NCI-H2196 (cell line): ENCODE measurements around the gene KCNIP4.
A peak's percentile ranks its signal among the peaks of the same experiment; 100 is the strongest.

Source experiments
- DNase-seq: peaks from one replicate; lab custom pipeline; 2025; ENCODE audit not compliant: unreplicated experiment; lab: John Stamatoyannopoulos, UW

Gene KCNIP4

DNA sequence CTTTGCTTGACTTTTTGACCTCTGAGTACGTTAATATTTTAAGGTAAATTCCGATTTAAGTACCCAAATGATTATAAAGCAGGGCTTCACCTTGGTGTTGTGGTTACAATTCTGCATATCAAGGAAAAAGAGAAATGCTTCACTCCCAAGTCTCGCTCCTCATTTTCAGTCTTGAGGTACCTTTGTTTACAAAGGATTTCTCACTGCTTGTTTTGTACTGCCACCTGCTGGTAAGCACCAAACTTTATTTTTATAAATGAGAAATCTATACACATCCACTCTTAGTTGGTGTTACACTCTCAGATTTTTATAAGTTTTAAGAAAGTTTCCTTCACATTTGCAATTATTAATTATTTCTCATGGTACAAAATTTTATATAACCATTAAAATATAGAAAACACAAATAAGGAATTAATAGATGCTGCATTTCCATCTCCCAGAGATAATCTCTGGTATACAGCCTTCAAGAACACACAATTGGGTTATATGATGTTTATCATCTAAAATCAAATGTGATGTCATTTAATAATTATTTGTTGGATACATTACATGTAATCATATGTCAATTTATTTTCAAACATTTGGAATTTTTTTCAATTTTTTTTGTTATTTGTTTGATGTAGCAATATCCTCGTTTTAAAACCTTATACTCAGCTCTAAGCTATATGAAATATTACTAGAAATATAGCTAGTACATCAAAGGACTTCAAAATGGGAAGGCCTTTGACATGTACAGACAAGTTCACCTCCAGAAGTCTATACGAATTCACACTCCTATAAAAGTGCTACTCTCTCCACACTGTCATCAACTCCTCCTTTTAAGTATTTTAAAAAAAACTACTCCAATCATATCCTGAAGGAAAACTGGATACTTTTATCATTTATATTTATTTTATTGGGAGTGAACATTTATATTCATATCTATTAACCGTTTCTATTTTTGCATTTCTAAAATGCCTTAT, 179.9 kb downstream of the KCNIP4 start:
- DNase-seq, result peak; percentile 54

DNA sequence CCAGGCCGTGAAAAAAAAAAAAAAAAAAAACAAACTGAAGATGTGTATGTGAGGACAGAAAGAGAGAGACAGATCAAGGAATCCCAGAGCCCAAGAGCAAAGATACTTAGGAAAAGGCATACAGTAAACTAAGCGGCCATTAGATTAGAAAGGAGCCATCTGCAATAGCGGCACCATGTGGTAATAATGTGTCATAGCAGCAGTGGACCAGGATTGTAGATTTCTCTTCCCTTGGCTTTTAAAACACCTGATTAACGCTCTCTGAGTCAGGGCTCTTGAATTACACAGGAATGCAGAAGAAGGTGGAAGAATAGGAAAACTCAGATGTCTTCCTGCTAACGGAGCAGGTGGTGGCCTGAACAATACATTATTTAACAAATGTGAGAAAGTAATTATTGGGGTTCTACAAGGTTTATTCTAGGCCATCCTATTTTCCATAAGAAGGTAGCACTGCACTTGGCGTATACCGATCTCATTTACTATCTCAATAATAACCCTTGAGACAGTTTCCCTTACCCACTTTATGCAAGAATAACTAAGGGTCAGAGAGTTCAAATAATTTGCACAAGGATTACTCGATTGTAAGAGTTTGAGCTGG, 182.7 kb downstream of the KCNIP4 start:
- peak; percentile 37 for DNase-seq

DNA sequence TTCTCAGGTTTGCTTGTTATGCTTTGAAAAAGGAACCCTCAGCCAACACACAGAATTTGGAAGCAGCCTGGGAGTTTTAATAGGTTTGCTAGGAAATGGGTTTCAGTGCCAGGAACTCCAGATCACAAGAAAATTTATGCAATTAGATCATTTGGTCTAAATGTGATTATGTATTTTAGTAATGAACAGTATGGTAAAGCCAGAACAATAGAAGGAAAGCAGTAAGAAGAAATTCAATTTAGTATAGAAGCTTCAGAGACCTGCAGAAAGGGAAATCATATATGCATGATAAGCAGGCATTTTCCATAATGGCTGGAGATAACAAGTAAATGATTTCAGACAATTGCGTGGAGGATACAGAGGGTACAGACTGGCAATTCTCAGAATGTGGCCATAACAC, 184.7 kb downstream of the KCNIP4 start:
- no peak for DNase-seq

DNA sequence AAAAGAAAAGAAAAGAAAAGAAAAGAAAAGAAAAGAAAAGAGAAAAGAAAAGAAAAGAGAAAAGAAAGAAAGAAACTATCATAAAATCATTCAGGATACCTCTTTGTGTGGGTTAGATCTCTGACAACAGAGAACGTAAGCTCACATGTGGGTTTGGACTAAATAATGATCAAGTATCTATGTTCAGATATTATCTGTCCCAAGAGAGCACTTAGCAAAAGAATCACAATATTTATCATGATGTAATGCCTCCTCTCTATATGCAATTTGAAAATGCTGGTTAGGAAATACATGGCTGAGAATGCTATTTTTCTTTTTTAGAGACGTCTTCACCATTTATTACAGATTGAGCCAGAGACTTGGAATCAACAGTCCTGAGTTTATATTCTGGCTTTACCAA, 191.3 kb downstream of the KCNIP4 start:
- DNase-seq, result no peak

DNA sequence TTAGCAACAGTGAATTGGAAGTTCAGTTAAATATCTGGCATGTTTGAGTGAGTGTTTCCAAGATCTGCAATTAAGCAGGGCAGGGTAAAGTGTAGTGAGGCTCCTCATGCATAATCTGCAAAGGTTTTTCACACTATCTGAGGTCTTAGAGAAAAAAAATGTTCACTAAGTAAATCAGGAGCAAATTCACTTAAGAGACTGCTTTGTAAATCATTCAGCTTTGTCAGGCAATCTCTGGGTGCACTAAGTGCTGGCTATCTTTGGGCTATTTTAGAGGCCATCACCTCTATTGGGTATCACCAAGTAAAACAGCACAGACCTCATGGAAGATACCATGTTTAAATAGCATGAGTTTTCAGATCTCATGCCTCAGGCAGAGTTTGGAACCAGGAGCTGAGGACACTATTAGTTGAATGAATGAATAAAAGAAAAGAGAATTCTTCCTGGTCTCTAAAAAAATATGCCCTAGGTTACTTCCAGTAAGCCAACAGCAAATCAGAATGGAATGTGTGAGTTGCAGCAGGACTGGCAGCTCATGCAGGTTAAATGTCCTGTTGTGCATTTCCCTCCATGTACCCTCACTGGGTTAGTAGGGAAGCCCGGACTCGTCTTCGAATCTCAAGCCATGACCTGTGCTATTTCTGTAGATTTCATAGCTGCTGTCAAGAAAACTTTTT, 195.3 kb downstream of the KCNIP4 start:
- DNase-seq, result no peak

DNA sequence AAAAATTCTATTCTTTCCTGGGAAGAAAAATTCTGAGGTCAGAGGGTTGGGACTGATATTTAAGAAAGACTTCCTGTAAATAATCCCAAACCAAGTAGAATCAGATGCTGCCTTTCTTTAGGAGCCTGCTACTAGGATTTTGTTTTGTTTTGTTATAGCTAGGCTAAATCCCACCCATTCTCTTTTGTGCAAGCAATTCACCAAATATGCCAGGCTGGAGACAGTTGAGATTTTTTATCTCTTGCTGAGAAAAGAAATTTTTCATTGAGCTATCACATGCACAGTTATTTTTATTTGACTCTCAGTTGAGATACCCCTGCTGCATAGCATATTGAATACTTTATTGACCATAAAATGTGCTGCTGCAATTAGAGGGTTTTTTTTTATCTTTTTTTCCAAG, 196.0 kb downstream of the KCNIP4 start:
- no peak for DNase-seq

DNA sequence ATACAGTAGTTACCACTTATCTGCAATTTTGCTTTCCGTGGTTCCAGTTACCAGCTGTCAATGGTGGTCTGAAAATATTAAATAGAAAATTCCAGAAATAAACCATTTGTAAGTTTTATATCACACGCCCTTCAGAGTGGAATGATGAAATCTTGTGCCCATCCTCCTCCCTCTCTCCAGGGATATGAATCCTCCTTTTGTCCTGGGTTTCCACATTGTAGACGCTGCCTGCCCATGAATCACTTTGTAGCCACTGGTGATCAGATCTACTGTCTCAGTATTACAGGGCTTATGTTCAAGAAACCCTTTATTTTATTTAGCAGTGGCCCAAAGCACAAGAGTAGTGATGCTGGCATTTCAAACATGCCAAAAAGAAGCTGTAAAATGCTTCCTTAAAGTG, 198.6 kb downstream of the KCNIP4 start:
- no peak for DNase-seq

DNA sequence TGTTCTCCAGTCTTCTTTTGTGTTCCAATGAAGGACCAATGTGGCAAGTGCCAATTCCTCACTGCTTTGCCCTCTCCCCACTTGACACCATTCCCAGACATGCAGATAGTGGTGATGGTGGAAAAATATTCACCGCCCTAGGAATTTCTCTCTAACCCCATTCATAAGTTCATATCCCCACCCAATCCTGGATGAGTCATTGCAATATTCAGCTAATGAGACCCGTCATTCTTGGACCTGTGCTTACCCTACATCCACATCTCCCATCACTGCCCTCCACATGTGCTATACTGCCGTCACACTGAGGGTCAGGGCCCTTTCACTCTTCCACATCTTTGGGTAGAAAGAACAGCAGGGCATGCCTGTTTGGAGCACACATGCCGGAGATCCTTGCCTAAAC, 199.2 kb downstream of the KCNIP4 start:
- no peak for DNase-seq

DNA sequence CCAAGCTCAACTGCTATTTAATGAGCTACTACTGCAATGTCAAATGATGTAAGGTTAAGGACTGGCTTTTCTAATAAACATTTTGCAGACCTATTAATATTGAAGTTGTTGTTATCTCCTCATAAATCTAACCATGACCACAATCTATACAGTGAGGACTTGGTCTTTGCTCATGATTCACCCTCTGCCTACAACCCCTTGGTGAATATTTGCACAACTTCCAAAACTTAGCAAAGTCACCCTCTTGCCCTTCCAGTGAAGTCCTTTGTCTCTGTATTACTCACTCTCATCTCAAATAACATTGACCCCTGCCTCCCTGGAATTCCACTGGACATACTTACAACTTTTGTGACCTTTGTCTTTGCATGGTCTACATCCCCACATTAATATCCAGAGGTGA, 204.5 kb downstream of the KCNIP4 start:
- no peak for DNase-seq

DNA sequence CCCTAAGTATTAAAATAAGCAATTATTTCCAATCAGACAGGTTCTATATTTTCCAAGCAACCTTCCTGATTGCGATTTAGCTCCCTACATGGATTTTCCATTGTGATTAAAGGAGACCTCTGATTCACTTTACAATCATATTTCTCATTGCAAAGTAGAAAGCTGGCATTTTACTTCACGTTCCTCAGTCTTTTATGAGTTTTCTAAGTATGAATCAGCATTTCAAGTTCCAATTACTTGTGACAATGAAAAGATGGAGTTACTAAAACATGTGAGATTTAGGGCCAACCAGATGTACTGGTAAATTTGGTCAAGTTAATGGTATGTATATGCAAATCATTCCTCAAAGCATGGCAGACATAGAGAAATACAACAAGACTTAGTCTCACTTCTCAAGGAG, 206.2 kb downstream of the KCNIP4 start:
- no peak for DNase-seq

DNA sequence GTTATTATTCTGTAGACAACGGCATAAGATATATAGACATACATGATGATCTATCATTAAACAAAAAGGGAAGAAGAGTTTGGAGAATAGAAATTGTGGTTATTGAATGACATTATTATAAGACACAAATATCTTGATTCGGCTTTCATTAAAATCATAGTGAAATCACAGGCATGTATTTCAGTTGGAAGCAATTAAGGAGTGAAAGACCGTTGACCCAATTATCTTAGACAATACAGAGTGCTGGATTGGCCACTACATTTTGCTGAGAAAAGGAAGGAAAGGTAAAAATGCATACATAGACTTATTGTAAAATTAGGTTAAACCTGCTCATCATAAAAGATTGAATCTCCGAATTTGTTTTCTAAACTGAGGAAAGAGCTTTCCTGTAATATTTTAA, 209.8 kb downstream of the KCNIP4 start:
- DNase-seq, result no peak

DNA sequence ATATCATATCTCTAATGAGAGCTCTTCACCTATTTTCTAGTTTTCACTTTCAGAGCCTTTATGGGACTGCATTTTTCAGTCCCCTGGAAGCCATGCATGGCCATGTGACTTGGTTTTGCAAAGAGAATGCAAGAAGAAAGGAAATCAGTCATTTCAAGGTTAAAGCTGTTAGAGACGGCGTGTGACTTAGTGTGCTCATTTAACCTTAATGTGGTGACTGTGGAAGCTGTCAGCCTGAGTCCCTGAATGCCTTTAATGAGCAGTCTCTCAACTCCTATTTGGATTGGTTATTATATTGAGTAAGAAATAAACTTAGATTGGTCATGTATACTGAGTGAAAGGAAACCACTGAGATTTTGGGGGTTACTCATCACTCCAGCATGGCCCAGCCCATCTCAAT, 212.7 kb downstream of the KCNIP4 start:
- no peak for DNase-seq

DNA sequence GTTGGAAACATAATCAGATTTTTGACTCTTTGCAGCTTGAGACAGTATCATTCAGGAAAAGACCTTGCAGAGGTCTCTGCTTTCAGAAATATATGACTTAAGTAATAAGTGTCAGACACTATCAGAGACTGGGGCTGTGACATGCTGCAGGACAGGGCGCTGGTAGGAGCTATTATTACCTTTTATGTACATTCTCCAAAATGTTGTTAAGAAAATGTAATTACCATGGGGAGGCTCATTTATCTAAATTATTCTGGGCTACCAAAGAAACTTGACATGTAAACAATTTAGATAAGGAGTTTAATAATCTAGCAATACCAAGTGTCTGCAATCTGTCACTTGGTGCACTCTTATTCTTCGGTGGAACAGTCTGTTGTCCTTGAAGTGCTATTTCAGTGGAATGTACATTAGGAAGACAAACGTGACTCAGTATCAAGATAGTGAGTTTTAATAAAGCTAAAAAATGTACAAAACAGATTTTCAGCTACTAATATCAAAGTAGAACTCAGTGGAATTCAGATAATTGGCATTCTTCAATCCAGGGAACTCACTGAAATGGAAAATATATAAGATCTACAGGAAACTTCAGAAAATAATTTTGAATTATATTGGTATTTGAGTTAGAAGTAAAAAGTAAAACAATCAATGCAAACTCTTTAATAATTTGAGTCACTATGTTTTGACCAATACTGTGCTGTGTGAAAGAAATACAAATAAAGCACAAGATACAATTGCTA, 214.5 kb downstream of the KCNIP4 start:
- no peak for DNase-seq

DNA sequence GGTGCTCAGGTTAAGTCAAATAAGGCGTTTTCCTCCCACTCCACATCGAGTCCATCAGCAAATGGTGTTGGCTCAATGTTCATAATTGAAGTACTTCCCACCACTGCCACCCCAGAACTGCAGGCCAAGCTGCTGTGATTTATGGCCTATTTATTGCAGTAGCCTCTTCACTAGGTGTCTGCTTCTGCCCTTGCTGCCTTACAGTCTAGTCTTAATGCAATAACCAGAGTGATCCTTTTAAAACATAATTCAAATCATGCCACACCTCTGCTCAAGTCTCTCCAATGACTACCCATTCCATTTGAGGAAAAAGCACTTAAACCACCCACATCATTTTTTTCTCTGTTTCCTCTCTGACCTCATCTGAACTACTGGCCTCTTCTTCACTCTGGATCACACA, 220.3 kb downstream of the KCNIP4 start:
- DNase-seq, result no peak

DNA sequence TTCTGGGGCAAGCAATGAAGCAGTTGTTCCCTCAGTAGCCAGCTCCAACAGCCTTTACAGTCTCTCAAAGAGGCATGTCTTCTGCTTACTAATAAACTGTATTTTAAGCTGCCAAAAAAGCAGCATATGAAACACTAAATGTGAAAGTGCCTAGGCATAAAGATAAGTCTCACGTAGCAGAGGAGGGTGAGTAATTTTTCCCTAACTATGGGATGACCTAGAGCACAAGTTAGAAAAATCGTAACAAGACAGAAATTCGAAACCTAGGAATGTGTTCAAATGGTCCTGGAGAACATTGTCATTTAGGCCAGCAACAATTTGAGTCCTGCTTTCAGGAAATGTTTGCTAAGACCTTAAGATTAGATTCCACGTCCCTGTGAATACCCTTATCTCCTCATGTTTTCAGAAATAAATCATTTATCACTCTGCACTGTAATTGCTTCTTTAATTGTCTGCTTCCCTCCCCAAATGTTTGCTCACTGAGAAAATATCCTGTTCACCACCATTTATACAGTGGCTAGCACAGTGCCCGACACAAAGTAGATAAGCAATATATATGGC, 222.2 kb downstream of the KCNIP4 start:
- no peak for DNase-seq

DNA sequence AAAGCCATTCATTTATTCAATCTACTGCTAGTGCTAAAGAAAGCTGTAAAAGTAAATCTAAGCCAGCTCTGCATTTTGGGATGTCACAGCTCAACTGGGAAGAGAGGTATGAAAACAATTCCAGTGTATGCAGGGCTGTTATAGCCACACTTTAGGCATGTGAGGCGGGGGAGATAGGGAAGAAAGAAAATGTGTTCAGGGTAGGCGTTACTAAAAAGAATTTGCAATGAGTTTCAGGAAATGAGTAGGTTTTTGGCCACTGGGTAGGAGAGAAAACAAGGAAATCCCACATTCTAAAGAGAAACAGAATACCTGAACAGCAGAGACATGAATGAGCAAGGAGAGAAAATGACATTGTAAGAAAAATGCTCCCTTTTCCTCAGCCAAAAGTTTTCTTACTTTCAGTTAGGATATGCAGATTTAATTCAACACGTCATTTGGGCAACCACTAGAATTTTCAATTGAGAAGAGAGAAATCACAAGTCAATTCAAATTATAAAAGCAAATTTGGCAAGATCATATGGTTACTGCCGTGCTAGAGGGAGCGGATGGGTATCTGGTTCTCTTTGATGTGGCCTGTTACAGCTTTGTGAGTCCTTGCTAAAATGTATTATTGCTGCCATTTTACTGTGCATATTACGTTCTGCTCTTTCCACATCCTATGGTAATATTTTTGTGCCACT, 226.3 kb downstream of the KCNIP4 start:
- DNase-seq, result no peak

DNA sequence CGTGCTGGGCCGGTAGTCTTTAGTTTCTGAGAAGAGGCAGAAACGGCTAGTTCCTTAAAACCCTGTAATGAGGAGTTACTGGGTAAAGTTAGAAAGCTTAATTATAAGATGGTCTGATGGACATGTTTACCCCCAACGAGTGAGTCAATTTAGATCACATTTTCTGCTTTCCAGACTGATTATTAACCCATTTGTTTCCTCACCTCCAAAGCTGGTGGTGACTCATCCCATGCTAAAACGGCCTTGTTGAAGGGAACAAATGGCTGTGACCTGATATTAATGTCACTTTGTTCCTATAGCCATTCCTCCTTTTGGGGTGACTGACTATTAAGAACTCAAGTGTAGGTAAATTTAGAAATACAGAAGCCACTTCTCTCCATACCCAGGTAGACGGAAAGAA, 232.0 kb downstream of the KCNIP4 start:
- DNase-seq, result no peak

DNA sequence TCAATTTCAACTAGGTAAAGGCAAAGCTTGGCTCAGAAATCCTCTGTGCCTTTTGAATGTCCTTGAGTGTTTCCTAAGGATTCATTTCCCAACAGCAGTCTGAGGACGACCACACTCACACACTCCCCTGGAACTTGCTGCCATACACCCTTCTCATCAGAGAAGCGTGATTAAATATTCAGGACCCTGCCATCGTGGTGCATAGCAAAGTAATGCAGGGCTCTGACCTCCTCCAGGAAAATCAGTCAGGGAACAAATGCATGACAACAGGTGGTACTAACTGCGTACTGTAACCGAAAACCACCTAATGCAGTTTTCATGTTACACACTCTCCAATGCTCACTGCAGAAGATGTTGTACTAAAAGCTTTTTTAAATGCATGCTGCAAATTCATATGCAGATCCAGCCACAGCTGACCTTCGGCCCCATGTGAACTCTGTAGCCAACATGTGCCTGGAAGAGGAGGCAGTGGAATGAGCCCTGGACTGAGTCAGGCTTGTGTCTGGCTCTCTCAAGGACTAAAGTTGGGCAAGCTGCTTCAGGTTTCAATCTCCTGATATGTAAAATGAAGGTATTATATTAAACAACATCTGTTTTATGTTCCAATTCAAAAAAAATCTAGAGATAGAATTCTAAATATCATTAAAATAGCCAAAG, 238.3 kb downstream of the KCNIP4 start:
- no peak for DNase-seq

DNA sequence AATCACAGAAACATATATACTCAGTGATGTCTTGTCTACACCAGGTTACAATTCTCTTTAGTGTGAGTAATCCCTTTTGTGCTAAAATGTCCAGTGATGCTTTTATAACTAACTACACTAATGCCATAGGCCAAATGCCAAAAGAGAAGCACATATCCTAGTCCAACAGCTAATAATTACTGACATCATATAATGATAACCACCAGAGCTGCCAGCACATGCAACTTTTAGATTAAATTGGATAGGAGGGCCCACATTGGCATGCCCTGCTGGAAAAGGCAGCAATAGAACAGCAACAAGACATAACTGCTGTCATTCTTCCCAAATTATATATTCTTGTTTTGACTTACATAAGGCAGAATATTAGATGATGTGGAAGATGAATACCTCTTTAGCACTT, 238.8 kb downstream of the KCNIP4 start:
- no peak for DNase-seq

DNA sequence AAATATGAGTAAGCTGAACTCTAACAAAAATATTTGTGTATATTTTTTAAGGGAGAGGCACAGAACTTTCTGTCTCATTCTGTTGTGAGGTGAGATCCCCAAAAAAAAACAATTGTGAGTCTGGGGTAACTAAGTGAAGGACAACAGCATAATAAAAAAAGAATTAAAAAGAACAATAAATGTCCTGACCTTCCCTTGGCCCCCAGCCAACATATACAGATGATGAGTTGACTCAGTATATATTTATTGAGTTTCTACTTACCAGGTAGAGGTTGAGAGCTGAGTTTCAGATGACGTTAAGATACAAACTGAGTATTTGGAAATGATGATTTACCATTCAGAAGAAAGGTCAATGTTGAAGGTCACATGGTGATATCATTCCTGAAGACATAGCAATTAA, 239.5 kb downstream of the KCNIP4 start:
- no peak for DNase-seq
